CD4-positive, alpha-beta T cell treated with Interleukin-17A for 4 hours (primary cell): Measurements from ENCODE around the gene ATXN10.
"Not testable (repeated sequence)": the region's sequence is repeated elsewhere in the genome, so short reads cannot be mapped to it uniquely, and the experiment has no call there.

ENCODE experiments used
- DNase-seq: peaks from one replicate; pipeline ENCODE4 v3.0.0-alpha.2; 2020; ENCODE audit warnings: mixed read lengths

ATXN10 gene

DNA sequence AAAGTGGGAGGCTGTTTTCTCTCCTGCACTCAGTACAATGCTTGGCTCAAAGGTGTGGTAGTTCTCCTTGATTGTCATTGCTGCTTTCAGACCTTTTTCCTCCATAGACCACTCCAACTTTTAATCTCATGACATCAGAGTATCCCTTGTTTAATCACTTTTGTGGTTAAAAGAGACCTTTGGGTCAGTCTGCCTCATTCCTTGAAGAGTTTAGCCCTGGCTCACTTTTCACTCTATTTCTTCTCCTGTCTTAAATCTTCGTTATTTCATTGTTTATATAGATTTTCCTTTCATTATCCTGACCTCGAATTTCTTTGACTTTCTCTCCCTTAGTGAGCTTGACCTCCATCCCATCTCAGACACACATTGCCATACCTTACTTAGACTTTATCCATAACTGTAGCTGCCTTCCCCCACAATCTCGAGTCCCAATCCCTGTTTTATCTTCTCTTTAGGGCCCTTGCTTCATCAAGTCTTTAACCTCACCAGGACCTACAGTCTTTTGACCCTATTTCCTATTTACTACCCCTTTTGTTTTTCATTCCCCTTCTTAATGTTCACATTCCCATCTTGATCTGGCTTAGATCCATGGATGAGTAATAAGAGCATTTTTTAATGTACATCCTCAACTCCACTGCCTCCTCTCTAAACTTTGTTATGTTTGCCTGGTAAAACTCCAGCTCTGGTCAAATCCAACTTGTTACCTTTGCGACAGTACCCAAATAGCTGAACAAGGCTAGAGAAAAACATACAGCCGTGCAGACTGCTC is 9.5 kb downstream of the ATXN10 start:
- DNase-seq: no peak

DNA sequence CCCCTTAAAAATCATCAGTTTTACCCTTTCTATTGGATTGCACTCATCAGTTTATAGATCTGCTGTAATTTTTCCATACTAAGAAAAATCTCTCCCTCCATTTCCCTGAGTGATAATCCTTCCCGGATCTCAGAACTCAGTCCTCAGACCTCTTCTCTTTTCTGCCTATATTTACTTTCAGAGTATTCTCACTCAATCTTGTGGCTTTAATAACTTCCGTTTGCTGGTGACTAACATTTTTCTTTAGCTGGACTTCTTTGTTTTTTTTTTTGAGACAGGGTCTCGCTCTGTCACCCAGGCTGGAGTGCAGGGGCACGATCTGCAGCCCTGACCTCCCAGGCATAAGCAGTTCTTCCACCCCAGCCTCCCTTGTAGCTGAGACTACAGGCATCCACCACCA is 10.4 kb downstream of the ATXN10 start:
- DNase-seq: no peak

DNA sequence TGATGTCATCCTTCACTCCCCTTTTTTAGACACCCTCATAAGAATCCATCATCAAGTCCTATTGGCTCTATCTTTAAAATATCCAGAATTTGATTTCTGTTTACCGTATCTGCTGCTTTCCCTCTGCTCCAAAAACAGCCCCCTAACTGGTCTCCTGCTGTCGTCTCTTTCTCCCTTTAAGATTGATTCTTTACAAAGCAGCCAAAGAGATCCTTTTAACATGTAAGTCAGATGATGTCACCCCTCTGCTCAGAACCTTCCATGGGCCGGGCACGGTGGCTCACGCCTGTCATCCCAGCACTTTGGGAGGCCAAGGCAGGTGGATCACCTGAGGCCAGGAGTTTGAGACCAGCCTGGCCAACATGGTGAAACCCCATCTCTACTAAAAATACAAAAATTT is 11.1 kb downstream of the ATXN10 start:
- not testable (repeated sequence) for DNase-seq

DNA sequence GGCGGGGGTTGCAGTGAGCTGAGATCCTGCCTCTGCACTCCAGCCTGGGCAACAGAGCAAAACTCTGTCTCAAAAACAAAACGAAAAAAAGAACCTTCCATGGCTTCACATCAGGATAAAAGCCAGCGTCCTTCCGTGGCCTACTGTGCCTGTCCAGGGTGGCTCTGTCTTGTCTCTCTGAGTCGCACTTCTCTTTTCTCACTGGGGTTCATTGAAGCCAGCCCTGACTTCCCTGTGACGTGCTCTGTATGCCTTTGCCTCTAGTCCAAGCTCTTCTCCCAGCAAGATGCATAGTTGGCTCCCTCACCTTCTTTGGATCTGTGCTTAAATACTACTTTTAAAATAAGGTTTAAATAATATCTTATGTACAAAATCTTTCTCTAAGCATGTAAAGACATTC is 11.6 kb downstream of the ATXN10 start:
- DNase-seq: no peak

DNA sequence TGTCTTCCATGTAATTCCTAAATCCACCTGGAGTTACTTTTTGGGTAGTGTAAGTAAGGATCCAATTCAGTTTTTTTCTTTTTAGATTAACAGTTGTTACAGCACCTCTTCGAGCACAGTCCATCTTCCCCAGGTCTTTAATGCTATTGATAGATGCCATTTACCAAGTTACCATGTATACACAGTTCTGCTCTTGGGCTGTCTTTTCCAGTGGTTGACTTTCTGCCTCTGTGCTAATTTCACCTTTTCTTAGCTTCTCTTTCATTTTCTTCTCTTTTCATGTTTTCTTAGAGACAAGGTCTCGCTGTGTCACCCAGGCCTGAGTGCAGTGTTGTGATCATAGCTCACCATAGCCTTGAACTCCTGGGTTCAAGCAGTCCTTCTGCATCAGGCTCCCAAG is 12.0 kb downstream of the ATXN10 start:
- DNase-seq: no peak

DNA sequence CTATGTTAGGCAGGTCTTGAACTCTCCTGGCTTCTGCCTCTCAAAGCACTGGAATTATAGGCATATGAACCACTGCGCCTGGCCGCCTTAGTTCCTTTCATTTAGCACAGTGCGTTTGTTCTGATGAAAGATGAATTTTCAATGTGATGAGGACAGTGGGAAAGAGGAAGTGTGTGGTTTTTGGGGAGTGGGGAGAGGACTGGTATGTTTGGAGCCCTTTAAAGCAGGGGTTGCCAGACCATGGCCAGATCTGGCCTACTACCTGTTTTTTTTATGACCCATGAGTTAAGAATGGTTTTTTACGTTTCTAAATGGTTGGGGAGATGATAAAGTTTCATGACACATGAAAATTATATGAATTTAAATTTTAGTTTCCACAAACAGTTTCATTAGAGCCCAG is 12.5 kb downstream of the ATXN10 start:
- no peak for DNase-seq

DNA sequence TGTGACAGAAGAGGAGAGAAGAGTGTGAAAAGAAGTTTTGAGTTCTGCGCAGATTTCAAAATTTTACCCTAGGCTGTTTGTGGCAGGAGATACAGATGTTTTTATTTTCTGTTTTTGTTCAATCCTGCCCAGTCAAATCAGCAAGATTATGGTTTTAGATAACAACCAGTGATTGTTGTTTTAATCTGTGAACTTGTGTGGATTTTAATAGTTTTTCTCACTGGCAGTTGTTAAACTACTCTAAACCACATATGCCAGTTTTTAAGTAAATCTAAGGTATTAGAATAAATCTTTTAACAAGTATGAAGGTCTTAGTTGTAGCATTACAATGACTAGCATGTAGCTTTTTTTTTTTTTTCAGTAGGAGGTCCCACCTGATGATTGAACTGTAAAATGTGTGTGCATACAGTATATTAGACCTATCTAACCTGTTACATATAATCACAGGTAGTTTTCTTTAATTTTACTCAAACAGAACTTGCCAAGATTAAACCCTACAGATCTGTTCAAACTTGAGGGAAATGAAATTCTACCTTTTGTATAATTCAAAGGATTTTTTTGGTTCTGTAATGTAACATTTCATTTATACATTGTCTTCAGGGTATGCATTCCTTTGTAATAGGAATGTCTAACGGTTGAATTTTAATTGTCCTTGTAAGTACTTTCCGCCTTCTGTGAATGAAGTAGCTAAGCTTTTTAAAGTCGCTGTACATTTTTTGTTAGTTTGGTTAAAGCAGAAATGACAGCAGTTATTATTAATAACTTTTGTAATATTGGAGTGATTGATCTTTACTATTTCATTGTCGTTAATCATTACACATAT is 13.3 kb downstream of the ATXN10 start:
- DNase-seq: no peak

DNA sequence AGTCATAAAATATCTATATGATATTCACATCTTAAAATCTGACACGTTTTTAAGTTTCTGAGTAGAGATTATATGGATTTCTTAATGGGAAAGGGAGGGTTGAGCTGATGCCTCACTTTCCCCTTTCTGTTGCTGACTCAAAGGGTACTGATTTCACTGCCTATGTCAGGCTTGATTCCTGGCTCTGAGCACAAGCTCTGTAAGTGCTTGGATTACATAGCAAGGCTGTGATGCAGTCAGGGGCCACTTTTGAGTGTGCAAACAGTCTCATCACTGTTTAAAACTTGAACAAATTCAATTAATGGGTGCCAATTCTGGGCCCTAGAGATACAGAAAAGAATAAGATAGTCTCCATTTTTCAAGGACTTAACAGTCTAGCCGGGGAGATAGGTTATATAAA is 14.4 kb downstream of the ATXN10 start:
- DNase-seq: no peak

DNA sequence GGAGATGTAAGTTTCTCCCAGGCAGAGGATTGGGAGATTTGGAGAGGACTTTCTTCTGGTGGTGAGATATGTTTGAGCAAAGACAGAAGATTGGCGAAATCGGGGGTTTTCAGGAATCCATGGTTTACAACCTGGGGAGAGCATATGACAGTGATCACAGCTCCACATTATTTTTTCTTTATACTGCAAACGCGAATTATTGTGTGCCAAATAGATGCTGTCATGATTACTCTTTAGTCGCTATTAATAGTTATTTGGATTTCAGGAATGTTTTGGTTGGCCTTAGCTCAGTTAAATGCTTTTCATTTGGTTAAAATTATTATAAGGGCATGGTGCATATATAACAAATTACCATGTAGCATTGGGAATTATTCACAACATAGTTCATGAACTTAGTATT is 15.2 kb downstream of the ATXN10 start:
- DNase-seq: no peak

DNA sequence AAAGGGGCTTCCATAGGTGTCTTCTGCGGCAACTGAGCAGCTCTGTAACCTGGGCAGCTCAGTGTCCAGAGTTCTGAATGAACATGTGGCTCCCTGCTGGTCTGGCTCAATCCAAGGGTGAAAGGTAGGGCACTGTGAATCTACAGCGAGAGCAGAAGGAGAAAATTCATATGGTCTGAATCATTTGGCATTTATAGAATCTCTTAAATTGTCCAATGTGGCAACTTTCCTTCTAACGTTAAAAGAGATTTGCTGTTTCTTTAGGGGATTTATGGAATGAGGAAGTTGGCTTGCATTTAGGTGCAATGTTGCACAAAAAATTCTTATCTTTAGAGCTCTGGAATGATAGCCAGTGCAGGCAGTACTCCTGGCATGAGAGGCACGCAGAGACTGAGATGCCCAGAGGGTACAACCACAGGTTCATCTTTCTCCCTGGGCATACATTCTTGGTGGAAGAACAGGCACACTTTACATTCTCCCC is 17.0 kb downstream of the ATXN10 start:
- no peak for DNase-seq

DNA sequence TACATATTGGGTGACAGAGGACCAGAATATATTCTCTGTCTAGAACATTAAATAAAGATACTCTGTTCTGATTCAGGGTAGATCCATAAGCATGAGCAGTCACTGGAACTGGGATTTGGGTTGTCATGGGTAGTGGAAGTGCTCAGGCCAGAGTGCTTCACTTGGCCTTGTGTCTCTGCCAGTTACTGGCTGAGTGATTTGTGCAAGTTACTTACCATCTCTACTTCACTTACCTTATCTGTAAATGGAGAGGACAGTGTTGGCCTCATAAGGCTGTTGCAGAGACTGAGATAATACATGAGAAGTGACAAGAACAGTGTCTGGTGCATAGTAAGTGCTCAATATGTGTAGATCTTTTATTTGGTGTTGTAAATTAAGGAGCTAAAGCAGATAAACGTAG is 17.6 kb downstream of the ATXN10 start:
- DNase-seq: no peak

DNA sequence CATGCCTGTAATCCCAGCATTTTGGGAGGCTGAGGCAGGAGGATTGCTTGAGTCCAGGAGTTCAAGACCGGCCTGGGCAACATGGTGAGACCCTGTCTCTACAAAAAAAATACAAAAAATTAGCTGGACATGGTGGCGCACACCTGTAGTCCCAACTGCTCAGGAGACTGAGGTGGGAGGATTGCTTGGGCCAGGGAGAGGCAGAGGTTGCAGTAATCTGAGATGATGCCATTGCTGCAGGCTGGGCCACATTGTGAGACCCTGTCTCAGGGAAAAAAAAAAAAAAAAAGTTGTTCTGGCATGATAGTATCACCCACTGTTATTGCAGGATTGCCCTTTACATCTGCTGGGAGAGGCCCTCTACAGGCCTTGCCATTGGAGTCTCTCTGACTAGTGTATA is 18.4 kb downstream of the ATXN10 start:
- DNase-seq: no peak

DNA sequence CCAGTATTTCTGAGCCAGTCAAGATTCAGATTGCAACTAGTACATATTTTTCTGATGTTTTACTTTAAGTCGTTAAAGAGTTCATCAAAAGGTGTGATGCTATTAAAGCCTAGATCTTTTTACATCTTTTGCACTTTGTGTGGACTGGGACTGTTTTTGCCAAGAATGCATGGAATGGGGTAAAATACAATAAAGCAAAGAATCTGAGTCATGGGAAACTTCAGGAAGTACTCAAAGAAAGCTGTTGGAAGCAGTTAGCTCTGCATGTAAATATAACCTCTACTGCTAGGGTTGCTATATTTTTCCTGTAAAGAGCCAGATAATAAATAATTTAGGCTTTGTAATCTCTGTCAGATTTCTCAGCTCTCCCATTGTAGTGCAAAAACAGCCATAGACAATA is 20.9 kb downstream of the ATXN10 start:
- DNase-seq: no peak

DNA sequence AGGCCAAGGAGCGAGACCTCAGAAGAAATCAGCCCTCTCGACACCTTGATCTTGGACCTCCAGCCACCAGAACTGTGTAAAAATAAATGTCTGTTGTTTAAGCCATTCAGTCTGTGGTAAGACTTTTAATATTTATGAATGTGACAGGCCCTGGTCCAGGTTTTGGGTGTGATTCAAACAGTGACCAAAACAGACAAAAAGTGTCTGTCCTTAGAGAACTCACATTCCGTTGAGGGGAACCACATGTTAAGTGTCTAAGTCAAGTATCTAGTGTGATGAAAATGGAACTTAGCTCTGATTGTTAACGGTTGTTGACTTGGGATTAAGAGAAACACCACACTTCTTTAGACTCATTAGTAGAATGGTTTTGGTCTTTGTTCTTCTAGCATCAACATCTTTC is 22.2 kb downstream of the ATXN10 start:
- no peak for DNase-seq

DNA sequence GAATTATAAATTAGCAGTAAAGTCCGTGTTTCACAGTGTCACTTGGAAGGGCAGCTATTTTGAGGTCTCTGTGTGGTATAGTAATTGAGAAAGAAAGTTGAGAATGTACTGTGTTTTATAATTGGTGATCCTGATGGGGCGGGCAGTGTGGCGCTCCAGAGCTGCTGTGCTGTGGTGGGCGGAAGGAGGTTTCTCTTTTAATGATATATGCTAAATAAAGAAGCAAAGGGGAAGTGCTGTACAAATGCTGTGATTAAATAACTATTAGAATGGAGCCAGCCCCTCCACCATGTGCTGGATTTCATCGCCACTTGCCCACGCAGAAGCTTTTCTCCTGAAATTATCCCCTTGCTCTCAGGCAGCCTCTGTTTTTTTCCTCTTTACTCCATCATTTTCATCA is 24.6 kb downstream of the ATXN10 start:
- no peak for DNase-seq

DNA sequence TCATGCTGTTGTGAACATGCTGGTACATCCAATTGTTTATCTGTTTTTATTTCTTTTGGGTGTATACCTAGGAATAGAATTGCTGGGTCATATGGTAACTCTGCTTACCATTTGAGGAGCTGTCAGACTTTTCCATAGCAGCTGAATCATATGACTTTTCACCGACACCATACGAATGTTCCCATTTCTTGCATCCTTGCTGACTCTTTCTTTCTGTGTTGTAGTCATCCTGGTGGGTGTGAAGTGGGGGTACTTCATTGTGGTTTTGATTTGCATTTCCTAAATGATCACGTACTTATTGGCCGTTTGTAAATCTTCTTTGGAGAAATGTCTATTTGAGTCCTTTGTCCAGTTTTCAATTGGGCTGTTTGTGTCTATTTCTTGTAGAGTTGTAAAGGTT is 26.5 kb downstream of the ATXN10 start:
- DNase-seq: no peak

DNA sequence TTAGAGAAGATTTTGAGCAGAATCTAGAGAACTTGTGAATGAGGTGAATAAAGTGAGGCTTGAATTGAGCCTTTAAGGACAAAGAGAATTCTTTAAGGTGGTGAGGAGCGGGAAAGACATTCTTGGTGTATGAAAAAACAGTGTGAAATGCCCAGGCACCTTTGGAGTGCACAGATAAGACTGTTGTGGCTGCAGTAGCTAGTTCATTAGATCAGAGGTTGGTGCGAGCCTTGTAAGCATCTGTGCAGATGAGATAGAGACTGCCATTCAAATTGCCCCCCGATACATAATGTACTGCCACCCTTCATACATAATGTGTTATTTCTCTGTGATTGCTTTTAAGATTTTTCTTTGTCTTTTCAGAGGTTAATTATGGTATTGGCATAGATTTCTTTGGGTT is 31.3 kb downstream of the ATXN10 start:
- no peak for DNase-seq

DNA sequence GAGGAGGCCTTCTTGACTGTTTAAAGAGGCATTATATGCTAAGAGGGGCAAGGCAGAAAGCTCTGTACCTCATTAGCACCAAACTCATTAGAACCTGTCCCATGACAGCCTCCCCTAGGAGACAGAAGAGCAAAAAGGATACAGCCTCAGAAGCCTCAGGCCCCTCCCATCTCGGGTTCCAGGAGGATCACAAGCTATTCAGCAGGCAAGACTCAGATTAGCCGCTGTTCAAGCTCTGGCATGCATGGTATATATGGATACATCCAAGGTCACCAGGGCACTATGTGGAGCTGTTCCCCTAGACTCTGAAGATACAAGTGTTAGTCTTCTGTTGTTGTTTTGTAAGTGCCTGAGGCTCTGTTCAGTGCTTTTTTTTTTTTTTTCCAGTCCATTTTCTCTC is 32.1 kb downstream of the ATXN10 start:
- no peak for DNase-seq

DNA sequence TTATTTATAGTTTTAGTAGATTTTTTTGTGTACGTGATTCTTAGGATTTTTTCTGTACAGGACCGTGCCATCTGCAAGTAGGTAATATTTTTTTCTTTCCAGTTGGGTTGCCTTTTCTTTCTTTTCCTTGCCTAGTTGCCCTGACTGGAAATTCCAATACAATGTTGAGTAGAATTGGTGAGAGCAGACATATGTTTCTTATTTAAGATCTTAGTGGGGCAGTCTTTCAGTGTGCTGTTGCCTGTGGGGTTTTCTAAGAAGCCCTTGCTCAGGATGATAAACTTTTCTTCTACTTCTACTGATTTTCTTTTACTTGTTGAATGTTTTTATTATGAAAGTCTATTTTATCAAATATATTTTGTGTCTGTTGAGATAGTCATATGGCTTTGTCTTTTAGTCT is 33.0 kb downstream of the ATXN10 start:
- DNase-seq: no peak

DNA sequence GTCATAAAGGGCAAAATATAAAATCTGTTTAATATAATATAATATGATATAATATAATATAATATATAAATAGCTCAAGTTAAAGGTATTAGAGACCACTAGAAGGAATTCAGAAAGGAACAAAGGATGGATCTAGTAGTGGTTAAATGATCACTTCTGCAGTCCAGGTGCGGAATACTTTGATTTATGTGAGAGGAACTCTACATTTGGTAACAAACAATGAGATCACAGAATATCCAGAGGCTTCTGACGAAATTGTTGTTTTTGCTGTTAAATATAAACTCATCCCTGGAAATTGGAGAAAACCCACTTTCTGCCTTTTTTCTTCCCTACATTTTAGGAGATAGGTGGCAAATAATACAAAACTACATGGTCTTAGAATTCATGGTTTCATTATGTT is 36.0 kb downstream of the ATXN10 start:
- DNase-seq: no peak

DNA sequence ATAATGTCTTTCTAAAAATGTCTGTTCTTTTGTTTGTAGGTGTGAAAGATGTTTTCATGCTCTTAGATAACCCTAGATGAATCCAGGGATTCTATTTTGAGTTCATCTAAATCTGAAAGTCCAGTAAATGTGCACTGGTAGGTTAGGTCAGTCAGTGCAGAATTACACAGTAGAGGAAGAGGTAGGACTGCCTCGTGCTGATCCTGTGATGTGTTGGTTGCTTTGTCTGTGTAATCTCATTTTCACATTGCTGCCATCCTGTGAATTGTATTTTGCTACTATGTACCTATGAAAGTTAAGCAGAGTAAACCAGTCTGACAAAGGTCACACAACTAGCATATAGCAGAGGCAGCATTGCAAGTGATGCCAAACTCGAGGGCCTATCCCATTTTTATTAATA is 36.5 kb downstream of the ATXN10 start:
- no peak for DNase-seq

DNA sequence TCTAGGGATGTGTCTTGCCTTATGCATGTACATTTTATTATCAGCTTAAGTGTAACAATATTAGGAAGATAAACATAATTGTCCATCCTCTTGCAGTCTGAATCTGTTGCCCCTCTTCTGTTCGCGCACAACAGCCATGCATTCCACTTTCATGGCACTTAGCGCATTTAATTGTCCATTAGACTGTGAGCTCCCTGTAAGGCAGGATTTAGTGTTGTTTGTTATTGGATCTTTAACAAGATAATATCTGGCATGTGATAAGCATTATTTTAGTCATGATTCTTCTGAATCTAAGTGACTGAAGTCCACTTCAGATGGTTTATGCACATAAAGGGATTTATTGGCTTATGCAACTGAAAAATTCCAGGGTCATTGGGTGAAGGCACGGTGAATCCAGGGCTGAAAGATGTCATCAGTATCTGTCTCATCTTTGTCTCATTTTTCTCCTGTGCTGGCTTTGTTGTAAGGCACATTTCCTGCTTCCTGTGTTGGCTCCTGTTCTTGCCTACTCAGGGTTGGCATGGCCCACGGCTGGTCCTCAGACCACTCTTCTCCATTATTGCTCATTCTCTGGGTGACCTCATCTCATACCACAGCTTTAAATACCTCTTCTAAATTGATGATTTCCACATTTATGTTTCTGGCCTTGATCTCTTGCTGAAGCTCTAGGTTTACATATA is 37.6 kb downstream of the ATXN10 start:
- no peak for DNase-seq

DNA sequence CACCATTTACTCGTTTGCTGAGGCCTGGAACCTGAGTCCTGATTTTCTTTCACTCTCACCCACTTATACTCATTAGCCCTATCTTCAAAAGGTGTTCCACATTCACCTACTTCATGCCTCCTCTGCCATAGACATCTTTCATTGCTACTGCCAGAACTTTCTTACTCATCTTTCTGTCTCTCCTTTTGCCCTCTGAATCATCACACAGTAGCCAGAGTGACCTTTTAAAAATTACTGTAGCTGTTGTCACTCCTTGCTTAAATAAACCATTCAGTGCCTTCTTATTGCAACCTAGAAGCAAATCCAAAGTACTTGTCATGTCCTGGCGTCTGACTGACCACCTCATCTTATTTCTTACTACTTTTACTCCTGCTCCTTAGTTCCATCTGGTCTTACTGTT is 38.2 kb downstream of the ATXN10 start:
- DNase-seq: no peak

DNA sequence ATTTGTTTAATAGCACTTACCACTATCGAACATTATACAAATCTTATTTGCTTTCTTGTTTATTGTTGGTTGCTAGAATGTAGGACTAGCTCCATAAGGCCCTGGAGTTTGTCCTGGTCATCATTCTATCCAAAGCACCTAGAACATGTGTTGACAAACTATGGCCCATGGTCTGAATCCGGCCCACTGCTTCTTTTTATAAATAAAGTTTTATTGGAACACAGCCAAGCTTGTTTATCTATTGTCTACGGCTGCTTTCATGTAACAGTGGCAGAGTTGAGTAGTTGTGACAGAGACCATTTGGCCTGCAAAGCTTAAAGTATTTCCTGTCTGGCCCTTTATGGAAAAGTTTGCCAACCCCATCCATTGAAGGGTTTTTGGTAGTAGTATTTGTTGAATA is 38.8 kb downstream of the ATXN10 start:
- DNase-seq: no peak
